Measurements from ENCODE around the gene ZNF365.

ZNF365 gene

DNA sequence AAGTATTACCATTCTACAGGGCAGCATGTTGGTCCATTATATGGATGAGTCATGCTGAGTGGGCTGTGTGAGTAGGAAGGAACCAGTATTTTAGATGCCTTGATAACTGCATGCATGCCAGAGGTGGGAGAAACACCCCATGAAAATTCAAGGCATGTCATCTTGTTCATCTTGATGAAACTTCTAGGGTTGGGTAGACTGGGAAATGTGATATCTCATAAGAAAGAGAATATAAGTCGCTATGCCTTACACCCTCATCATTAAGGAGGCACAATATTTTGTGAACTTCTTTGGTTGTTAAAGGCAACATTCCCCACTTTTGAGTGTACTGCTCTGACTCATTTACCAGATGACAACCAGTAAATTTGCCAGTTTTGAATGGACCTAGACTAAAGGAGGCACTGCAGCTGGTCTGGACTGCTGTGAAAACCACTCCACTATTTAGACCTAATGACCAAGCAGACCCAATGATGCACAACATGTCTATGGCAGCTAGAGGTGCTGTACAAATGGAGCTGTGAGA is 48.0 kb downstream of the ZNF365 start:
- DNase-seq (ENCODE audit: low read depth), result peak; percentile 88

DNA sequence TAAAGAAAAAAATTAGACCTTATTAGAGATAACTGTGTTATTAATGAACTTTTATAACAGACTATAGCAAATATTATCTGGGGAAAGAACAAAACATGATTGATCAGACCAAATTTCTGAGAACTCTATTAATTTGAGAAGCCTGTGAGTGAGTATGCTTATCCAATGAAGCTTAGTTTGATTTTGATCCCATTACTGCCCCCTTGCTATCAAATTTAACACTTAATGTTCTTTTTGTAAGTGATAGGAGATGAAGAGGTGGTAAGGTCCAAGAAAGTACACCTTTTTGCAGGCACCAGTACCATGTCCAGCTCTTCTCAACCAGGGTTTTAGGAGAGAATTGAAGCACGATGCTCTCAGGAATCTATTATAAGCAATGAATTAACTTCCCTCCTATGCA is 49.9 kb downstream of the ZNF365 start:
- peak; percentile 33 for DNase-seq (ENCODE audit: low read depth)

GRCh38 chr10:62426086-62426485 is 51.9 kb downstream of the ZNF365 start:
- DNase-seq (ENCODE audit: low read depth), result peak; percentile 73

DNA sequence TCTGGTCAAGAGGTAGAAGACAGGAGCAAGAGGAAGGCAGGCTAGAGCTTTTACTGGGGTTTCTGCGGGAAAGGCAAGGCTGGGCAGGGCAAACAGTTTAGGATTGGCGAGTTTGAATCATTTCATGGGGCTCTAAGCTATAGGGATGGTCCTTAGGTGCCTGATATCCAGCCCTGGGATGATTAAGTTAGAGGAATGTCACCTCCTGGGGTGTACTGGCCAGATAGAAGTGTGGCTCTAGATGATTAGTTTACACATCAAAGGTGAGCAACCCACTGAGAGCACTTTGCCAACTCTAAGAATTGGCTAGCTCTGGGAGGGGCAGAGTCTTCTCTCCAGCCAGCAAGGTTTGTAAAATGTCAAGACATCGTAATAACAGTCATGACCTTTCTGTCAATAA is 52.4 kb downstream of the ZNF365 start:
- DNase-seq (ENCODE audit: low read depth), result no peak

- DNase-seq (ENCODE audit: low read depth), result no peak
Measured at GRCh38 chr10:62430881-62431280, 56.7 kb downstream of the ZNF365 start.

DNA sequence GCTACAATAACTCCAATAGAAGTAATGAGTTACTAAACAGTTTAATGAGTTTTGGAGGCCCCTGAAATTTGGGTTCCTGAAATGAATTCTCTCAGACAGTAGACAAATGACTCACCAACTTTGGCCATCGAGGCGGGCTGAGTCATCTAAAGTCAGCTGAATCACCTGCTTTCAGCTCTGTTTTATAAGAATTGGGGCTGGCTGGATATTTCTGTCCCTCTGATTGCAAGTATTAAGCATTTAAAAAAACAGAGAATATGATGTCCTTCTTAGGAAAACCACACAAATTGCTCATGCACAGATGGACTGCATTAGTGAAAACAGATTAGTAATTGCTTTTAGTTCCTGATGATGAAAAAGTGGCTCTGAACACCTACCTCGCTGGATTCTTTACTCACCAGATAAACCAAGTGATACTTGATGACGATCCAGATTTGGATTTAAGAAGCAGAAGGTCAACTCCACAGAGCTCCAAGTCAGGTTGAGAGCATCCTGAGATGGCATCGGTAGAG is 59.1 kb downstream of the ZNF365 start:
- peak; percentile 96 for DNase-seq (ENCODE audit: low read depth)

- no peak for DNase-seq (ENCODE audit: low read depth)
Measured at GRCh38 chr10:62433901-62434300, 59.7 kb downstream of the ZNF365 start.

- peak; percentile 81 for DNase-seq (ENCODE audit: low read depth)
Measured at GRCh38 chr10:62437696-62438095, 63.5 kb downstream of the ZNF365 start.

DNA sequence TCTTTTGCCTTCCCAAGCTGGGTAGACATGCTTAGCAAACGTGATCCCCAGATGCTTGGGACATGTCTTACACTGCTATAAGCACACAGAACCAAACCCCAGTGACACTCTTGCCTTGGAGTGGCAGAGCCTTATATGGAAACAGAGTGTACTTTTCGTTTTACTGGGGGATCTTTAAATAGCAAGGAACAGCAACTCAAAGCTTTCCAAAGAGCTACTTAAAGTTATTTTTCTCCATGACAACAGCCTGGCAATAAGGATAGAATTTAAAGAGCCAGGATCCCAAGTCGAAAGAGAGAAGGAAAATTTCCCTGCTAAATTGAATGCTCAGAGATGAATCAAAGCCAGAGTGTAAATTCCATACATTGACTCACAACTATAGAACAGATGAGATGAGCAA is 67.8 kb downstream of the ZNF365 start:
- no peak for DNase-seq (ENCODE audit: low read depth)

GRCh38 chr10:62442894-62443669 is 68.9 kb downstream of the ZNF365 start:
- DNase-seq (ENCODE audit: low read depth), result no peak

- no peak for DNase-seq (ENCODE audit: low read depth)
Measured at GRCh38 chr10:62443866-62444265, 69.7 kb downstream of the ZNF365 start.

DNA sequence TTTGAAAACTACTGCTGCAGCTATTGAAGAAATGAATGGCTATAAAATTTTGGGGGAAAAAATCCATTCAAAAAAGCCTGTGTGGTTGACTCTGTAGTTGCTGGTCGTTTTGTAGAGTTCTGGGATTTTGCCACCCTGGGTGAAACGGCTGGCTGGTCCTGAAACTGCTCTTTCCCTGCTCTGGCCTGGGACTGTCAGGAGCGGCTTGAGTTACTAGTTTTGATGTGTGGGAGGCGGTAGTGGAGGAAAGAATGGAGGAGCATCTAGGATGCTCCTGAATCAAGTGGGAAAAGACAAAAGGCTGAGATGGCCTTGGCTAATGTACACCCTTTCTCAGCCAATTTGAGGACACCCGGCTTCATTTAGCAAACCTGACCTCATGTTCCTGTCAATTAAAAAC is 72.5 kb downstream of the ZNF365 start:
- DNase-seq (ENCODE audit: low read depth), result no peak

DNA sequence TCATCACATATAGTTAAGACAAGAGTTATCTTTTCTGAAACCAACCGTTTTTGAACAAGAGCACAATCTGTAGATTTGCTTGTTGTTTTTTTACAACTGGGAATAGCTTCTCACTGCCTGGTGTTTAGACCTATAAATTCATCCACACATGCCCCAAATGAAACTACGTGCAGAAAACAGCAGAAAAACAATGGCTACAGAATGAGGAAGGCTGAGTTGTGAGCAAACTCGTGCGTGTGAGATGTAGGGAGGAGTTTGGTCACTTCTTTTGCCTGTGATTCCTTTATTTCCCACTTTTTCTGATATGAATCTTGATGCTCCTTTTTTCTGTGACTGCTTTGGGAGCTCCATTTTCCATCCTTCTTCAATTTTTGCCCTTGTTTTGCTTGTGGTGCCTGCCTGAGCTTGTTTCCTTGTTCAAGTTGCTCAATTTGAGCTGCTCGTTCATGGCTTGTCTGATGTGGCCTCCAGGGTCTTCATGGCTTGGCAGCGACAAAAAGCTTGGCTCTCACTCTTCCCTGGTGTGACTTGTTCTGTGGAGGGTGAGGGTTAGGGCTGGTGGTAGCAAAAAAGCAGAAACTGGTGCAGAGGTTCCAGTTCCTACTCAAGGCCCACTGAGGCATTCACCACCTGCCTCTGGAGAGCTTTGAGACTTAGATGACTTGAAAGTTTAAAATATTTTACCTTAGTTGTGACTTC is 76.9 kb downstream of the ZNF365 start:
- DNase-seq (ENCODE audit: low read depth), result no peak

DNA sequence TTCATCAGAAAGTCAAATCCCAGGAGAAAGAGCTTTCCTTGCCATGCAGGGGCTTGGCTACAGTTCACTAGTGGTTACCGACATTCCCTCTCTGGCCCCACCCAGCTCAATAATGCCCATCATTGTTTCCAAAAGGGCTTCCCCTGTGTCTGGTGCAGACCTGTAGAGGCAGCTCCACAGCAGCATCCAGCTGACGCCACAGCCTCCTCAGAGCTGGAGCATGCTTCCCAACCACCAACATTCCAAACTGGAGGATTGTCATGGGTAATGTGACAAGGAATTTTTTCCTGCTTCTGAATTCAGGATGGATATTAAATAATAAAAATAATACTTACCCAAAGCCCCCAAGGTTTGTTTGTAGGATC is 77.4 kb downstream of the ZNF365 start:
- DNase-seq (ENCODE audit: low read depth), result no peak
